ENCODE measurements around the gene WDR18. TPM values are rescaled to one million over a fixed set of nuclear protein-coding genes. Genes with fewer than 3 reads are reported as not detected.

The WDR18 gene
- total RNA-seq, 6 experiments from 2014 or later = 47.5 to 55.8 (median 51.3) TPM

DNA sequence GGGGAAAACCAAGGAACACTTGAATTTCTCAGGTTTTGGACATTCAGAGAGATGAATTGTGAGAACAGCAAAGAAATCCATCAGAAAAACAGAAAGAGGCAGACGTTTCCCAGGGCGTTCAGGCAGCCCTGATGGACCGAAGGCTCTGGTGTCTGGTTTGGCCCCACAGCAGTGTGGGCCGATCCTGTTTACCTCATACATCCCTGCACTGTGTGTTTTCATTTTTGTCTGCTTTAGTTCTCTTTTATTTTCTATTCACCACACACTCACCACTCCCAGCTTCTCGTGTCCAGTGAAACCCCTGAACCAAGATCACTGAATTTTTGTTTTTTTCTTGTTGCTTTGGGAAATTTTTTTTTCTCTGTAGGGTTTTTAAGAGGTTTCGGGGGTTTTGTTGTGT is 11.9 kb upstream of the WDR18 start:
- TF ChIP-seq, protein P1, sequence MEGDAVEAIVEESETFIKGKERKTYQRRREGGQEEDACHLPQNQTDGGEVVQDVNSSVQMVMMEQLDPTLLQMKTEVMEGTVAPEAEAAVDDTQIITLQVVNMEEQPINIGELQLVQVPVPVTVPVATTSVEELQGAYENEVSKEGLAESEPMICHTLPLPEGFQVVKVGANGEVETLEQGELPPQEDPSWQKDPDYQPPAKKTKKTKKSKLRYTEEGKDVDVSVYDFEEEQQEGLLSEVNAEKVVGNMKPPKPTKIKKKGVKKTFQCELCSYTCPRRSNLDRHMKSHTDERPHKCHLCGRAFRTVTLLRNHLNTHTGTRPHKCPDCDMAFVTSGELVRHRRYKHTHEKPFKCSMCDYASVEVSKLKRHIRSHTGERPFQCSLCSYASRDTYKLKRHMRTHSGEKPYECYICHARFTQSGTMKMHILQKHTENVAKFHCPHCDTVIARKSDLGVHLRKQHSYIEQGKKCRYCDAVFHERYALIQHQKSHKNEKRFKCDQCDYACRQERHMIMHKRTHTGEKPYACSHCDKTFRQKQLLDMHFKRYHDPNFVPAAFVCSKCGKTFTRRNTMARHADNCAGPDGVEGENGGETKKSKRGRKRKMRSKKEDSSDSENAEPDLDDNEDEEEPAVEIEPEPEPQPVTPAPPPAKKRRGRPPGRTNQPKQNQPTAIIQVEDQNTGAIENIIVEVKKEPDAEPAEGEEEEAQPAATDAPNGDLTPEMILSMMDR (IDR thresholded peaks at IDR 0.05) = no peak
- H3K27ac Mint-ChIP-seq = no peak overlapping the region
- DNase-seq = no peak

DNA sequence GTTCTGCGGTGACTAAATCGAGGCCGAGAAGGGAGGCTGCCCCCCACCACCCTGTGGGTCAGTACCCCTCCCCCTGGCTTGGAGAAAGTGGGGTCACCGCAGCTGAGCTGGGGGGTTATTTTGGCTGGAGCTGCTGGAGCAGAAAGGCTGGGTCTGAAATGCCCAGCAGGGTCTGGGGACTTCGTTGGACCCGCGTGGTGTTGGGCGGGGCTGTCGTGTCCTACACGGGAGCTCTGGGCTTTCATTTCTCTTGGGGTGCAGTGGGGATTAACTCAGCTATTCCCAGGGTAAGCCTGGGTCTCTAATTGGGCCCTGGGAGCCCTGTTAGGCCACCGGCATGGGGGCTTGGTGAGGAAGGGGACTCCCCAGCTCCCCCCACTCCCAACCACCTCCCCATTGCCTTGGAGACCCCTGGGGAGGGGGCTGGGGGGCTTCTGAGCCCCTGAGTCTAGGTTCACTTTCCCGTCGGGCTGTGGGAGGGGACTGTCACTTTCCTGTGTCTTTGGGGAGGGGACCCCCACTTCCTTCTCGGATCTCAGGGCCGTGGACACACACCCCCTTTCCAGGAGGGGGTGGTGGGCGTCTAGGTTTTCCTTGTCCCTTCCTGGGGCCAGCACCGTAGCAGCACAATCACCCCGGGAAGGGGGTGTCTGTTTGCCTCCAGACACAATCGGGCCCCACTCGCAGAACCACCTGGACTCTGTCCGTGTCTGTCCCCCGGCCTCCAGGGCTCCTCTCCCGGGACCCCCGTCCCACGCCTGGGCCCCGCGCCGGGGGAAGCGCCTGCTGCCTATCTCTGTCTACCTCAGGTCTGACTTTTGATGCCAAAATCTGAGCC is 10.2 kb upstream of the WDR18 start:
- Mint-ChIP-seq H3K27ac (no peak overlapping the region), H3K4me3 (no peak overlapping the region), H3K36me3 (ENCODE audit: low read depth) (peaks cover 16% of the 10 kb centered on the region), H3K4me1 (ENCODE audit: low read depth) (no peaks in the 10 kb centered on the region), H3K9me3 (peaks cover 6% of the 10 kb centered on the region), H3K27me3 (ENCODE audit: insufficient read depth) (no peaks in the 10 kb centered on the region; the same call in none of the 2 replicates)
- TF ChIP-seq, protein P1 (IDR thresholded peaks at IDR 0.05) = no peak
- DNase-seq = no peak

More for the DNA sequence above, 11.9 kb upstream of the WDR18 start:
- Mint-ChIP-seq H3K9me3 (peaks cover 6% of the 10 kb centered on the region), H3K4me1 (ENCODE audit: low read depth) (no peaks in the 10 kb centered on the region), H3K36me3 (ENCODE audit: low read depth) (peaks cover 28% of the 10 kb centered on the region), H3K4me3 (no peak overlapping the region), H3K27me3 (ENCODE audit: insufficient read depth) (no peaks in the 10 kb centered on the region; the same call in none of the 2 replicates)

DNA sequence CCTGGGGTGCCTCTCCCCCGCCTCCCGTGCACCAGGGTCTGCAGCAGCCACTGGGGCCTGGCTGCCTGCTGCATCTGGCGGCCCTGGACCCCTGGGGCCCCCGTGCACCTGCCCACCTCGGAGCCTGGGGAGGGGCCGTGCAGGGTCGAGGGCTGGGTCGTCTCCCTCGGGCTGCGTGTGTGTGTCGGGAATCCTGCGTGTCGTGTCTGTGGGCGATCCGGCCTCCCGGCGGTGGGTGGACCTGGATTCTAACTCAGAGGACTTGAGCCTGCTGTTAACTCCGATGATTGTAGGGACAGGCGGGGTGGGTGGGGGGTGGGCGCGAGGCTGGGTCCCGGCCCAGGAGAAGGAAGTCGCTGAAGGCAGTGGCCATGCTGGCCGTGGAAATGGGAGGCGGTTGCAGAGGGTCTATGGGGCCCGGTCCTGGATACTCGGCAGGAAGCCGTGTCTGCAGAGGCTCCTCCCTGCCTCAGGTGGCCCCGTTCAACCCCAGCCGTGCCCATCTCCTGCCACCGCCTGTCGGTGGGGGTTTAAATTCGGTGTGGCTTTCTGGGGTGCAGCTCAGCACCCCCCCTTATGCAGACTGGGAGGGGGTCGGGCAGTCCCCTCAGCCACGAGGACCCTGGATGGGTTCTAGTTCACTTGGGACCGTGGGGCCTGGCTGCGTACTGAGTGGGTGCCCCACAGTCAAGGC is 9.4 kb upstream of the WDR18 start:
- H3K9me3 Mint-ChIP-seq = peaks cover 6% of the 10 kb centered on the region
- H3K27ac Mint-ChIP-seq = no peak overlapping the region
- H3K27me3 Mint-ChIP-seq (ENCODE audit: insufficient read depth) = no peaks in the 10 kb centered on the region; the same call in none of the 2 replicates
- TF ChIP-seq, protein P1 (IDR thresholded peaks at IDR 0.05) = no peak
- H3K36me3 Mint-ChIP-seq (ENCODE audit: low read depth) = peaks cover 16% of the 10 kb centered on the region
- no peak overlapping the region for H3K4me3 Mint-ChIP-seq
- H3K4me1 Mint-ChIP-seq (ENCODE audit: low read depth) = no peaks in the 10 kb centered on the region
- DNase-seq = no peak

DNA sequence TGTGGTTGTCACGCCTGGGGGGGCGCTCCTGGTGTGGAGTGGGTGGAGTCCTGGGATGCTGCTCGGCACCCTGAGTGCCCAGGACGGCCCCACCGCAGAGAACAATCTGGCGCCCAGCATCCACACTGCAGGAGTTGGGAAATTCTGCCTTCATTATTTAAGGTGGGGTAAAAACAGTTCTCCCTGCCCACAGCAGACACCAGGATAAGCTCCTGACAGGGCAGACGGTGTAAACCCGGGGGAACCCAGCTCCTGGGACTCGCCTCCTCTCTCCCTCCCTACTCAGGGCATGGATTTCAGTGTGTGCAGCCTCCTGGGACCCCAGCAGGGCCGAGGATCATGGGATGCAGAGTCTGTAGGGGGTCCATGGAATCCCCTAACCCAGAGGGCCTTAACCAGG is 7.7 kb upstream of the WDR18 start:
- Mint-ChIP-seq H3K27ac (no peak overlapping the region), H3K36me3 (ENCODE audit: low read depth) (peaks cover 6% of the 10 kb centered on the region), H3K27me3 (ENCODE audit: insufficient read depth) (peaks cover 7% of the 10 kb centered on the region), H3K4me3 (no peak overlapping the region), H3K4me1 (ENCODE audit: low read depth) (no peaks in the 10 kb centered on the region), H3K9me3 (no peaks in the 10 kb centered on the region)
- no peak for DNase-seq
- TF ChIP-seq, protein P1 (IDR thresholded peaks at IDR 0.05) = no peak

DNA sequence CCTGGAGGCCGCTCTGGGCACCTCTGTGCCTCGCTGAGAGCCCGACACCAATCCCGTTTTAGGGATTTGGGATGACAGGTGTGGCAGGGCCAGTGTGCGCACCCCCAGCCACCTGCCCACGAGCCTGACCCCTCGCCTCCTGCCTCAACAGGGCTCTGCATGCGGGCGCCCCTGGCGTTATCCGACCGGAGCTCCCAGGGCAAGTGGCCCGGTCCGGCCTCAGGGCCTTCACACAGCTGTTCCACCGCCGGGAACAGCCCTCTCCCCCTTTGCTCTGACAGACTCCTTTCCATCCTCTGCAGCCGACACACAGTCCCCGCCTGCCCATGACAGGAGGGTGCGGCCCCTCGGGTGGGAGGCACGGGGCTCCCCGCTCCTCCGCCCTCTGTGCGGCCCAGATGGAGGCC is 7.1 kb upstream of the WDR18 start:
- no peak for DNase-seq
- Mint-ChIP-seq H3K27ac (no peak overlapping the region), H3K36me3 (ENCODE audit: low read depth) (peaks cover 6% of the 10 kb centered on the region), H3K27me3 (ENCODE audit: insufficient read depth) (peaks cover 7% of the 10 kb centered on the region), H3K9me3 (no peaks in the 10 kb centered on the region), H3K4me1 (ENCODE audit: low read depth) (no peaks in the 10 kb centered on the region), H3K4me3 (no peak overlapping the region)
- TF ChIP-seq, protein P1 (IDR thresholded peaks at IDR 0.05) = no peak

Data from HFFc6 (cell line).